ENCODE results near the gene RPUSD4.

The RPUSD4 gene

GRCh38 chr11:126233391-126233790 is 21.9 kb upstream of the RPUSD4 start:
- no peak for TF ChIP-seq ZFX (IDR thresholded peaks at IDR 0.05)
- no peak for TF ChIP-seq CTCF (conservative IDR thresholded peaks at IDR 0.05)
- no peak overlapping the region for H3K27ac ChIP-seq

- TF ChIP-seq ZFX (IDR thresholded peaks at IDR 0.05), result no peak
- no peak for TF ChIP-seq CTCF (conservative IDR thresholded peaks at IDR 0.05)
- H3K27ac ChIP-seq, result no peak overlapping the region
Measured at GRCh38 chr11:126232683-126233082, 21.2 kb upstream of the RPUSD4 start.

- TF ChIP-seq ZFX (IDR thresholded peaks at IDR 0.05), result no peak
- no peak for TF ChIP-seq CTCF (conservative IDR thresholded peaks at IDR 0.05)
- H3K27ac ChIP-seq, result no peak overlapping the region
Measured at GRCh38 chr11:126231725-126232459, 20.4 kb upstream of the RPUSD4 start.

GRCh38 chr11:126229858-126230540 is 18.5 kb upstream of the RPUSD4 start:
- no peak for TF ChIP-seq CTCF (conservative IDR thresholded peaks at IDR 0.05)
- TF ChIP-seq ZFX (IDR thresholded peaks at IDR 0.05), result no peak
- H3K27ac ChIP-seq, result no peak overlapping the region

- TF ChIP-seq ZFX (IDR thresholded peaks at IDR 0.05) (no peak), CTCF (conservative IDR thresholded peaks at IDR 0.05) (no peak)
- H3K27ac ChIP-seq, result no peak overlapping the region
Measured at GRCh38 chr11:126226334-126227084, 15.1 kb upstream of the RPUSD4 start.

GRCh38 chr11:126225295-126225665 is 13.8 kb upstream of the RPUSD4 start:
- TF ChIP-seq CTCF (conservative IDR thresholded peaks at IDR 0.05), result no peak
- no peak for TF ChIP-seq ZFX (IDR thresholded peaks at IDR 0.05)
- H3K27ac ChIP-seq, result no peak overlapping the region

All from C4-2B (cell line).